GM13977 (cell line): ENCODE measurements around the gene EGFL7.

ENCODE experiments used
- DNase-seq: peaks from one replicate; pipeline ENCODE4 v3.0.0; 2012; ENCODE audit warnings: low spot score
- in situ Hi-C: fragments of 300-500 bp; cut with MboI; formaldehyde crosslinking; loops from one replicate; pipeline ENCODE4 v1.12.0; 2022; ENCODE audit warnings: low sequenced_read_pairs, low pct_unique_long_range_greater_than_20kb, mixed read lengths, inconsistent platforms; ENCODE audit not compliant: unreplicated experiment
- TF ChIP-seq, protein P1 (sequence below): IDR thresholded peaks from 2 replicates; pipeline ENCODE4 v1.5.1; 2012; ENCODE audit warnings: mild to moderate bottlenecking, control low read depth; ENCODE audit not compliant: insufficient read depth; ENCODE audit errors: extremely low read depth, missing control alignments

EGFL7 gene

DNA sequence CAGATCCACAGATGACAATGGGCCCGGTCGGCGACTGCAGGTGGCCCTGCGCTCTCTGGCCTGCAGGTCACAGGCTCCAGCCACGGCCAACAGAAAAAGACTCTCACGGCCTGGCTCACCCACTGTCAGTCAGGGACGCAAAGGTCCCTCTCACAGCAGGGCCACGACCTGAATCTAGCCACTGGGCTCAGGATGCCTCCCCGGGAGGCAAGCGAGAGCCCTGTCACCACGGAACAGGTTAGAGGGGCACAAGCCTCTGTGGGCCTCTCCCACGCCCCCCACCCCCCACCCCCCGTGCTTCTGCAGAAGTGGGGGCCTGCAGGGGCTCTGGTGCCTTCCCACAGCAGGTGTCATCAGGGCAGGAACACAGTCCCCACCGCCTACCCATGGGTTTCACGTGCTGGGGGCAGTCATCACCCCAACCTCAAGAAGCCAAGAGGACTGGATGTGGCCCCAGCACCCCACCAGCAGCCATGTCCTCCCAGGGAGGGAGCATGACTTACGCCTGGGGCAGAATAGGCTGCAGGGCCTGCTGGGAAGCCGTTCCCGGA, 17.3 kb upstream of the EGFL7 start:
- in situ Hi-C loops, result no loop called here
- TF ChIP-seq, protein P1, sequence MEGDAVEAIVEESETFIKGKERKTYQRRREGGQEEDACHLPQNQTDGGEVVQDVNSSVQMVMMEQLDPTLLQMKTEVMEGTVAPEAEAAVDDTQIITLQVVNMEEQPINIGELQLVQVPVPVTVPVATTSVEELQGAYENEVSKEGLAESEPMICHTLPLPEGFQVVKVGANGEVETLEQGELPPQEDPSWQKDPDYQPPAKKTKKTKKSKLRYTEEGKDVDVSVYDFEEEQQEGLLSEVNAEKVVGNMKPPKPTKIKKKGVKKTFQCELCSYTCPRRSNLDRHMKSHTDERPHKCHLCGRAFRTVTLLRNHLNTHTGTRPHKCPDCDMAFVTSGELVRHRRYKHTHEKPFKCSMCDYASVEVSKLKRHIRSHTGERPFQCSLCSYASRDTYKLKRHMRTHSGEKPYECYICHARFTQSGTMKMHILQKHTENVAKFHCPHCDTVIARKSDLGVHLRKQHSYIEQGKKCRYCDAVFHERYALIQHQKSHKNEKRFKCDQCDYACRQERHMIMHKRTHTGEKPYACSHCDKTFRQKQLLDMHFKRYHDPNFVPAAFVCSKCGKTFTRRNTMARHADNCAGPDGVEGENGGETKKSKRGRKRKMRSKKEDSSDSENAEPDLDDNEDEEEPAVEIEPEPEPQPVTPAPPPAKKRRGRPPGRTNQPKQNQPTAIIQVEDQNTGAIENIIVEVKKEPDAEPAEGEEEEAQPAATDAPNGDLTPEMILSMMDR, result no peak
- DNase-seq, result no peak

DNA sequence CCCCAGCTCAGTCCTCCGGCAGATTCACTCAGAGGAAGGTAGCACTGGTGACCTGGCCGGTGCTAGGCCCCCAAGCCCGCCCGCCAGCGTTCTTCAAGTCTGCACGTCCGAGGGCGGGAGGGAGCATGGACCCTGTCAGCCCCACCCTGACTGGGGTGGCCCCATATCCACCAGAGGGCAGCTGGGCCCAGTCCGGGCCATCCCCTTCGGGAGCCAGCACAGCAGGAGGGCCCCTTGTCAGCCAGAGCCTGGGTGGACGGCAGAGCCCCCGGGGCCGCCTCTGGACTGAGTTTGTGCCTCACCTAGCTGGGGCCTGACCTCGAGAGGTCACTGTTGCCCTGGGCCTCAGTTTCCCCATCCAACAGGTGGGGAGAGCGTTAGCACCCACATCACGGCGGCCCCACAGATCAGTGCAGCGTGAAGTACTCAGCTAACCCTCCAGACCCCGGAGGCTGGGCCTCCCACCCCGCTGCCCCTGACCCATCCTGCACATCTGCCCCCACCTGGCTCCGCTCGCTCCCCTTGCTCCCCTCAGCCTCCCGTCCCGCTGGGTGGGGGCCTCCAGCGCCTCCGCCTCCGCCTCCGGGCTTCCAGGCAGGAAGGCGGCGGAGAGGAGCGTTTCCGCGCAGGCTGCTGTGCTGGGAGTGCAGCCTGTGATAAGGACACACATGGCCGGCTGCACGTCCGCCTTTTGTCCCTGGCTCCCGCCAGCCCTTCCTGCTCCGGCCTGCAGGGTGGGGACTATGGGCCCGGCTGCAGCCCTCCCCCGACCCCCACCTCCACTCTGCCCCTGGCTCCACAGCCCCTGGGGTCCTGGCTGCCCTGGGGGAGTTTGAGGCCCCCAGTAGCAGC, 16.6 kb upstream of the EGFL7 start:
- TF ChIP-seq, protein P1, result peak; percentile 24
- in situ Hi-C loops, result no loop called here
- DNase-seq, result no peak

DNA sequence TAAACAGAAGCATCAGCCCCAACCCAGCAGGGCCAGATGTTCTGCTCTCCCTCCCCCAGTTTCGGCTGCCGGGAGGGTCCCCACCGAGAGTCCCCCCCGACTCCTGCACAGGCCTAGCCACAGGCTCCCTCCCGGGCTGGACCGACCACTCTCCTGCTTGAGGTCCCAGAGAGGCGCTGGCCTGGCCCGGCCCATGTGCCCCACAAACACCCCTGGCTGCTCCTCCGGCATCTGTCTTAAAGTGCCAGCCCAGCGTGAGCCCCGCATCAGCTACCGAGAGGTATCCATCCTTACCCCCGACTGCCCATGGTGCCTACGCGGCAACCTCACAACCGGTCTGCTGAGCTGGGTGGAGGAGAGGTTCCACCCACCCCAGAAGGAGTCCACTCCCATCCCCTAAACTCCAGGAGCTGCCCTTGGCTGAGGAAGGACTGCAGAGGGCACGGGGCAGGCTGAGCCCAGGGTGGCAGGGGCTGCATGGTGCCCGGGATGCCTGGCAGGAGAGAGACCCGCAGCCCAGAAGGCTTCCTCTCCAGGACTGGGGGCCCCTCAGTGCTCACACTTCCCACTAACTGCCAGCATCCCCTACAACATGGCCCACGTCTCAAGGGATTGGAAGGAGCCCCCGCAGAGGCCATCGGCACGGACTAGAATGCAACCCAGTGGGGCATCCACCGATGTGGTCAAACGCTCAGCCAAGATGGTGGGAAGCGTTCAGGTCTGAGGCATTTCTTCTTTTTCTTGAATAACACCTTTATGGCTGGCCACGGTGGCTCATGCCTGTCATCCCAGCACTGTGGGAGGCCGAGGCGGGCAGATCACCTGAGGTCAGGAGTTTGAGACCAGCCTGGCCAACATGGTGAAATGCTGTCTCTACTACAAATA, 15.6 kb upstream of the EGFL7 start:
- TF ChIP-seq, protein P1, result no peak
- in situ Hi-C loops, result no loop called here
- DNase-seq, result no peak

DNA sequence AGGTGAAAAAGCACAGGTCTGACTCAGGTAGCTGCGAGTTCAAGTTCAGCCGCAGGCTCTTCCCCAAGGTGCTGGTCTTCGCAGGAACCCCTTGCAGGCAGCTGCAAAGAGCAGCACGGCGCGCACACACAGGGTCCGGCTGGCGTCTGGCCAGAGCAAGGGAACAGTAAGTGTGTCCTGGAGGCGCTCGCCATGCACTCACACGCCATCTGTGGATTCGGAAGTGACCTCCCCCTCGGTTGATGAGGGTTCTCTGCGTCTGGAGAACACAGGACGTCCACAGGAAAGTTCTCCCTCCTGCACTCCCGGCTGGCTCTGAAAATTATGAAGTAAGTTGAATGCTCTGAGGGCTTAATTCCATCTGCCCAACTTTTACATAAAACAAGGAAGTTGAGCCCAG, 14.0 kb upstream of the EGFL7 start:
- in situ Hi-C loops, result no loop called here
- TF ChIP-seq, protein P1, result no peak
- no peak for DNase-seq

DNA sequence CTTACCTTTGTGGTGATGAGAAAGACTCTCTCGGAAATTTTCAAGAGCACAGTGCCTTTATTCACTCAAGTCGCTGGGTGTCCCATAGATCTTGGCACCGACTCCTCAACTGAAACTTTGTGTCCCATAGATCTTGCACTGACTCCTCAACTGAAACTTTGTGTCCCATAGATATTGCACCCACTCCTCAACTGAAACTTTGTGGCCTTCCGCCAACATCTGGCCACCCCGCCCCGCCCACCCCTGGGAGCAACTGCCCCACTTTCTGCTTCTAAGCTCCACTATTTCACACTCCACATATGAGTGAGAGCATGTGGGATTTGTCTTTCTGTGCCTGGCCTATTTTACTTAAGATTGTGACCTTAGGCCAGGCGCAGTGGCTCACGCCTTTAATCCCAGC, 12.7 kb upstream of the EGFL7 start:
- TF ChIP-seq, protein P1, result no peak
- in situ Hi-C loops, result no loop called here

DNA sequence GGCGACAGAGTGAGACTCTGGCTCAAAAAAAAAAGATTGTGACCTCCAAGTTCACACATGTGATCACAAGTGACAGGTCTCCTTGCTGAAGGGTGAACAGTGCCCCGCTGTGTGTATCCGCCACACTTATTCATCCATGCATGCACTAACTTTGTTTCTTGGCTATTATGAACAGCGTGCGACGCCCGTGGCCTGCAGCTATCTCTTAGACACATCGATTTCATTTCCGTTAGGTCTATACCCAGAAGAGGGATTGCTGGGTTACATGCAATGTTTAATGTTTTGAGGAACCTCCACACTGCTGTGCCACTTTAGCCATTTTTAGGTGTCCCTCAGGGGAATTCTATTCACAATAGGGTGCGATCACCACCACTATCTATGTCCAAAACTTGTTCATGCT, 12.1 kb upstream of the EGFL7 start:
- TF ChIP-seq, protein P1, result no peak
- no peak for DNase-seq
- in situ Hi-C loops, result no loop called here

More for the DNA sequence above, 12.7 kb upstream of the EGFL7 start:
- DNase-seq, result no peak
